ENCODE results near the gene MYO18B.

MYO18B gene

GRCh38 chr22:25777411-25777810, 35.4 kb downstream of the MYO18B start:
- DNase-seq (ENCODE audit: low spot score) = no peak

- DNase-seq (ENCODE audit: low spot score) = peak; percentile 79
Measured at GRCh38 chr22:25777870-25778269, 35.9 kb downstream of the MYO18B start.

GRCh38 chr22:25779426-25779825, 37.4 kb downstream of the MYO18B start:
- no peak for DNase-seq (ENCODE audit: low spot score)

- DNase-seq (ENCODE audit: low spot score) = no peak
Measured at GRCh38 chr22:25779890-25780289, 37.9 kb downstream of the MYO18B start.

- DNase-seq (ENCODE audit: low spot score) = peak; percentile 32
Measured at GRCh38 chr22:25780673-25781072, 38.7 kb downstream of the MYO18B start.

GRCh38 chr22:25781801-25782200, 39.8 kb downstream of the MYO18B start:
- no peak for DNase-seq (ENCODE audit: low spot score)

- no peak for DNase-seq (ENCODE audit: low spot score)
Measured at GRCh38 chr22:25782831-25783230, 40.8 kb downstream of the MYO18B start.

GRCh38 chr22:25783856-25784255, 41.9 kb downstream of the MYO18B start:
- DNase-seq (ENCODE audit: low spot score) = no peak

- no peak for DNase-seq (ENCODE audit: low spot score)
Measured at GRCh38 chr22:25786165-25786564, 44.2 kb downstream of the MYO18B start.

GRCh38 chr22:25791556-25791955, 49.6 kb downstream of the MYO18B start:
- no peak for DNase-seq (ENCODE audit: low spot score)

GRCh38 chr22:25795478-25795877, 53.5 kb downstream of the MYO18B start:
- no peak for DNase-seq (ENCODE audit: low spot score)

GRCh38 chr22:25797498-25798290, 55.7 kb downstream of the MYO18B start:
- no peak for DNase-seq (ENCODE audit: low spot score)

GRCh38 chr22:25800766-25801165, 58.8 kb downstream of the MYO18B start:
- no peak for DNase-seq (ENCODE audit: low spot score)

GRCh38 chr22:25802018-25802417, 60.0 kb downstream of the MYO18B start:
- no peak for DNase-seq (ENCODE audit: low spot score)

- no peak for DNase-seq (ENCODE audit: low spot score)
Measured at GRCh38 chr22:25804676-25805075, 62.7 kb downstream of the MYO18B start.

GRCh38 chr22:25806579-25806978, 64.6 kb downstream of the MYO18B start:
- DNase-seq (ENCODE audit: low spot score) = no peak

GRCh38 chr22:25814685-25815084, 72.7 kb downstream of the MYO18B start:
- no peak for DNase-seq (ENCODE audit: low spot score)

GRCh38 chr22:25815561-25815960, 73.6 kb downstream of the MYO18B start:
- no peak for DNase-seq (ENCODE audit: low spot score)

- no peak for DNase-seq (ENCODE audit: low spot score)
Measured at GRCh38 chr22:25816522-25817059, 74.6 kb downstream of the MYO18B start.

GRCh38 chr22:25817092-25817943, 75.3 kb downstream of the MYO18B start:
- no peak for DNase-seq (ENCODE audit: low spot score)

GRCh38 chr22:25818541-25818940, 76.6 kb downstream of the MYO18B start:
- no peak for DNase-seq (ENCODE audit: low spot score)

GRCh38 chr22:25822344-25822743, 80.4 kb downstream of the MYO18B start:
- no peak for DNase-seq (ENCODE audit: low spot score)

GRCh38 chr22:25823276-25823675, 81.3 kb downstream of the MYO18B start:
- no peak for DNase-seq (ENCODE audit: low spot score)

Measured in hepatic stellate cell (primary cell).